Measurements from ENCODE around the gene CBX4. TPM values are rescaled to one million over a fixed set of nuclear protein-coding genes. Genes with fewer than 3 reads are reported as not detected.

CBX4 gene
- total and polyA plus RNA-seq, 2 of the 13 experiments (the other 11 are each of a cell fraction or from before 2014, with no cell fraction given), result 25.8 to 50.8 TPM

GRCh38 chr17:79832218-79833109 is 6.8 kb downstream of the CBX4 start (continued):
- no peak; the same call in none of the 2 replicates for TF ChIP-seq MYPOP (CRISPR knock-in tag; IDR thresholded peaks at IDR 0.05)
- TF ChIP-seq ZBTB46 (CRISPR knock-in tag; IDR thresholded peaks at IDR 0.05; ENCODE audit: borderline replicate concordance), result no peak
- peak; percentile 30 for TF ChIP-seq PHF5A (CRISPR knock-in tag; IDR thresholded peaks at IDR 0.05; ENCODE audit: low read depth, unreplicated experiment)
- no peak for TF ChIP-seq XBP1 (CRISPR knock-in tag; IDR thresholded peaks at IDR 0.05)
- no peak for TF ChIP-seq DBP (CRISPR knock-in tag; IDR thresholded peaks at IDR 0.05; ENCODE audit: not compliant biosample characterization)
- 0 out of 2 replicates have a peak, but pooled peaks have one; percentile 67 for TF ChIP-seq ZNF431 (CRISPR knock-in tag; IDR thresholded peaks at IDR 0.05; ENCODE audit: borderline replicate concordance, low read depth)
- TF ChIP-seq NFAT5 (CRISPR knock-in tag; IDR thresholded peaks at IDR 0.05), result peak; percentile 75; the same call in 1 of the 2 replicates
- peak; percentile 21 for TF ChIP-seq CTCF (CRISPR knock-in tag; IDR thresholded peaks at IDR 0.05)
- no peak for TF ChIP-seq ZNF264 (CRISPR knock-in tag; IDR thresholded peaks at IDR 0.05)
- TF ChIP-seq ZNF552 (CRISPR knock-in tag; IDR thresholded peaks at IDR 0.05; ENCODE audit: borderline replicate concordance), result no peak
- TF ChIP-seq CEBPZ (IDR thresholded peaks at IDR 0.05; ENCODE audit: low read length), result no peak
